Prostate gland (tissue), 2 donors: Measurements from ENCODE around the gene OLAH.

Experiments
- CTCF ChIP-seq, 4 experiments: fragments of 200-600 bp in 2 of 4; fragments of 450-650 bp in 2 of 4; sonication (generic) in 2 of 4; IDR thresholded peaks; 1 replicate in 3 of 4; 2 replicates in 1 of 4; pipeline ENCODE4 v1.5.1; 2016 to 2019; ENCODE audit warnings: antibody characterized with exemption in 4 of 4, mild to moderate bottlenecking in 2 of 4, moderate library complexity in 2 of 4
- POLR2A ChIP-seq: fragments of 450-650 bp; IDR thresholded peaks from one replicate; pipeline ENCODE4 v1.6.1; 2016; ENCODE audit warnings: antibody characterized with exemption, mild to moderate bottlenecking

- TF ChIP-seq POLR2A (no peak), CTCF (IDR thresholded peaks at IDR 0.05) (no peak)
These were observed 2.9 kb downstream of the OLAH start for GRCh38 chr10:15046626-15047025.
